ENCODE data around the gene SLC37A2.
"Not testable (repeated sequence)": the region's sequence is repeated elsewhere in the genome, so short reads cannot be mapped to it uniquely, and the experiment has no call there.

Gene SLC37A2

DNA sequence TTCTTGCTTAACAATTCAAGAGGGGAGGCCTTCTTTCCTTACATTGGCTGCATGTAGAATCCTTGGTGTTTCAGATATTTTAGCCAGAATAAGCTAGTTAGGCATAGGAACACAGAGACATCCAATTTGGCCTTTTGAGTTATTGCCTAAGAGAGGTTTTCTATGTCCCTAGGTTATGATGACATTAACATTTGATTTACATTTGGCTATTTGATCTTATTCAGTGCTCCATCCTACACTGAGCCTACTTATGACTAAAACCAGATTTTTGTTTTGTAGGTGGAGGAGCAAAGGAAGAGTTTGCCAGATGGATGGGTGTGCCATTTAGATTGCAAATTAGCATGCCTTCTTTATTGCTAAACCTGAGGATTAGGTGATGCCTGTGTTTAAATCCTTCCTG lies 11.1 kb upstream of the SLC37A2 start:
- H3K27ac ChIP-seq: no peak overlapping the region
- TF ChIP-seq, protein P1, sequence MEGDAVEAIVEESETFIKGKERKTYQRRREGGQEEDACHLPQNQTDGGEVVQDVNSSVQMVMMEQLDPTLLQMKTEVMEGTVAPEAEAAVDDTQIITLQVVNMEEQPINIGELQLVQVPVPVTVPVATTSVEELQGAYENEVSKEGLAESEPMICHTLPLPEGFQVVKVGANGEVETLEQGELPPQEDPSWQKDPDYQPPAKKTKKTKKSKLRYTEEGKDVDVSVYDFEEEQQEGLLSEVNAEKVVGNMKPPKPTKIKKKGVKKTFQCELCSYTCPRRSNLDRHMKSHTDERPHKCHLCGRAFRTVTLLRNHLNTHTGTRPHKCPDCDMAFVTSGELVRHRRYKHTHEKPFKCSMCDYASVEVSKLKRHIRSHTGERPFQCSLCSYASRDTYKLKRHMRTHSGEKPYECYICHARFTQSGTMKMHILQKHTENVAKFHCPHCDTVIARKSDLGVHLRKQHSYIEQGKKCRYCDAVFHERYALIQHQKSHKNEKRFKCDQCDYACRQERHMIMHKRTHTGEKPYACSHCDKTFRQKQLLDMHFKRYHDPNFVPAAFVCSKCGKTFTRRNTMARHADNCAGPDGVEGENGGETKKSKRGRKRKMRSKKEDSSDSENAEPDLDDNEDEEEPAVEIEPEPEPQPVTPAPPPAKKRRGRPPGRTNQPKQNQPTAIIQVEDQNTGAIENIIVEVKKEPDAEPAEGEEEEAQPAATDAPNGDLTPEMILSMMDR (IDR thresholded peaks at IDR 0.05): no peak
- no peak for TF ChIP-seq ZFX (IDR thresholded peaks at IDR 0.05; ENCODE audit: borderline replicate concordance)

DNA sequence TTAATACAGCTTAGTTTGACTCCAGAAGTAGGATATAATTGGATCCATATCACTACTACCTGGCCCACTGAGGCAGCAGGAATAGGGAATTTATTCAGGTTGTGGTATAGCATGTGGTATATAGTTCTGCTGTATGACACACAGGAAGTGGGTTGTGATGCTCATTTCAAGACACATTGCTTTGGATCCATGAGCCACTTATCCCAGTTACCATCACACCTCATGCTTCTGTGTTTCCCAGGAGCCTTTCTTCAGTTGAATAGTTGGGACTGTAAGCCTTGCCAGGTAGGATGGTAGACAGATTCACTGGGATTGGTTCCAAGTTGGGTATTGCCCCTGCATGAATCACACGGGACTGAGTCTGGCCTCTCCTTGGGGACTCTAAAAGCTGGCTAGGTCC lies 9.9 kb upstream of the SLC37A2 start:
- TF ChIP-seq ZFX (IDR thresholded peaks at IDR 0.05; ENCODE audit: borderline replicate concordance): no peak
- TF ChIP-seq, protein P1 (IDR thresholded peaks at IDR 0.05): no peak
- no peak overlapping the region for H3K27ac ChIP-seq

DNA sequence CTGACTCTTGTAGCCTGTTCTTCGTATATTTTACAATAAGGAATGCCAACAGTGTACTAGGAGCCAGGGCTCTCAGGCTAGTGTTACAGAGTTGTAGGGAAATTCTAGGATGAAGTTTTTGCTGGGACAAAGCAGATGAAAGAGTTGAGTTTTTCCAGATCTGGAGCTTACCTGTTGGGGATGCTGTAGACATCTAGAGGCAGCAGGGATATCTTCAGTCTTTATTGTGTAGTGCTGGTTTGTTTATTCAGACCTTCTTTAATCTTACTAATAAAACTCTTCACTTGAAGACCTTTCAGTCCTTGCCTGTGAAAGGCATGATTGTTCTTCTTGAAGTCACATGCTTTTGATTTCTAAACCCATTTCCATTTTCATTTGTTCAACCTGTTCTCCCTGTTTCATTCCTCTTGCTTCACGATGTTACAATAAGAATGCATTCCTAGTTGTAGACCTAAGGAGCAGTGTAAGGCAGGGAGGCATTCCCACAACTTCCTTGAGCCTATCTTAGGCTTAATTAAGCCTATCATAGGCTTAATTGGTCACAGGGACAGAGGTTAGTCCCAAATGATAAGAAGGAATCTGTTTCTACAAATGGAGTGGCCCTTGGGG lies 7.9 kb upstream of the SLC37A2 start:
- H3K27ac ChIP-seq: no peak overlapping the region
- no peak for TF ChIP-seq ZFX (IDR thresholded peaks at IDR 0.05; ENCODE audit: borderline replicate concordance)
- TF ChIP-seq, protein P1 (IDR thresholded peaks at IDR 0.05): no peak

DNA sequence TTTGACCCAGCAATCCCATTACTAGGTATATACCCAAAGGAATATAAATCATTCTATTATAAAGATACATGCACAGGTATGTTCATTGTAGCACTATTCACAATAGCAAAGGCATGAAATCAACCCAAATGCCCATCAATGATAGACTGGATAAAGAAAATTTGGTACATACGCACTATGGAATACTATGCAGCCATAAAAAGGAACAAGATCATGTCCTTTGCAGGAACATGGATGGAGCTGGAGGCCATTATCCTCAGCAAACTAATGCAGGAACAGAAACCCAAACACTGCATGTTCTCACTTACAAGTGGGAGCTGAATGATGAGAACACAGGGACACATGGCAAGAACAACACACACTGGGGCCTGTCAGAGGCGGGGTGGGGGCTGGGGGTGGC lies 7.0 kb upstream of the SLC37A2 start:
- H3K27ac ChIP-seq: not testable (repeated sequence)

DNA sequence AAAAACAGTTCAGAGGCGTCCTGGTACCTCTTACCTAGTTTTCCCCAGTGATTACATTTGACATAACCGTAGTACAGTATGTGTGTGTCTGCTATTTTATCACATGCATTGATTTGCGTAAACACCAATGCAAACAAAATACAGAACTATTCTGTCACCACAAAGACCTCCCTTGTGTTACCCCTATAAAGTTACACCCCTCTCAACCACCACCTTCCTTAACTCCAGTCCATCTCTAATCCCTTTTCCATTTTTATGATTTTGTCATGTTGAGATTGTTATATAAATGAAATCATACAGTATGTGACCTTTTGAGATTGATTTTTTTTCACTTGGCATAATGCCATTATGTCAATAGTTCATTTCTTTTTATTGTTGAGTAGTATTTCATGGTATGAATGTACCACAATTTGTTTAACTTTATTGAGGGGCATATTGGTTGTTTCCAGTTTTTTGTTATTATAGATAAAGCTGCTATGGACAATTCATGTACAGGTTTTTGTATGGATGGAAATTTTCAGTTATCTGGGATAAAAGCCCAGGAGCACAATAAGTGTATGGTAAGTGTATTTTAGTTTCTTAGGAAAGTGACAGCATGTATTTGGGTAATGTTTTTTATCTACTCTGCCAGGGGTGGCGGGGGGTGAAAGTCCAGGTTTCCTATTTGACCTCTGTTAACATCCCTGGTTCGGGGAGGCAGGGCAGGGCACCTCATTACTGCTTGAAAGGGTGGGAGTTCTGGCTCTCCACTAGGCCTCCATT lies 6.0 kb upstream of the SLC37A2 start:
- TF ChIP-seq, protein P1 (IDR thresholded peaks at IDR 0.05): no peak
- no peak for TF ChIP-seq ZFX (IDR thresholded peaks at IDR 0.05; ENCODE audit: borderline replicate concordance)
- no peak overlapping the region for H3K27ac ChIP-seq

DNA sequence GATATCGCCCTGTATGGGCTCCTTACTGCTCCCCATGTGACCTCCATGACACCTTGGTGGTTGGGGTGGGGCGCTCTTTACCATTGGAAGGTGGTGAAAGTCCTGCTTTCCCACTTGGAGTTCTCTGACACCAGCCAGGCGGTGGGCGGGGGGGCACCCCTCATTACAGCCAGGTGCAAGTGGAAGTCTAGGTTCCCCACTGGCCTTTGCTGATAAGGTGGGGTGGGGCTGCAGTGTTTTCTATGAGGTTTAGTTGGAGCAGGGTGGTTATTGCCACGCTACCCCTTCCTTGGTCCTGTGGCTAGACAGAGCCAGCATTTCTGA lies 5.5 kb upstream of the SLC37A2 start:
- no peak for TF ChIP-seq ZFX (IDR thresholded peaks at IDR 0.05; ENCODE audit: borderline replicate concordance)
- TF ChIP-seq, protein P1 (IDR thresholded peaks at IDR 0.05): no peak
- H3K27ac ChIP-seq: no peak overlapping the region

DNA sequence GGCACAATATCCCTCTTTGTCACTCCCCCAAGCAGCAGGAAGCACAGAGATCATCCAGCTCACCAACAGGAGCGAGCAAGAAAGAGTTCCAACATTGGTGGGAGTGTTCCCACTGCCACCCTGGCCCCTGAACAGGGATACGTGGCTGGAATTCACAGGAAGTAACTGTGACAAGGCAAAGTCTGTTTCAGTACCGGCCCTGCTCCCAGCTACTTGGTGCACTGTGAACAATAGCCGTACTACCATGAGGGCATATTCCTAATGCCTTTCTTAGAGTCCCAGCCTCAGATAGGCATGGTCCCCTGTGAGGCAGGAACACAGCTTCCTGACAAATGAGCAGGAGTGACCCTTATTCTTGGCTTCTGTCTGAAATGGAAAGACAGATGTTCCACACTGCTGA lies 1.8 kb upstream of the SLC37A2 start:
- TF ChIP-seq, protein P1 (IDR thresholded peaks at IDR 0.05): no peak
- TF ChIP-seq ZFX (IDR thresholded peaks at IDR 0.05; ENCODE audit: borderline replicate concordance): no peak

More for the DNA sequence above, 1.8 kb upstream of the SLC37A2 start:
- H3K27ac ChIP-seq: no peak overlapping the region

Measured in 22Rv1 (cell line).